GM19351 (cell line): ENCODE data around the gene FGD5.
"Not testable (repeated sequence)": the region's sequence is repeated elsewhere in the genome, so short reads cannot be mapped to it uniquely, and the experiment has no call there.

ENCODE experiments used
- ATAC-seq: cut with Tn5 transposase; IDR thresholded peaks from one replicate; pipeline ENCODE4 v1.9.1; 2021; ENCODE audit warnings: mild to moderate bottlenecking, moderate library complexity; ENCODE audit not compliant: unreplicated experiment

FGD5 gene

DNA sequence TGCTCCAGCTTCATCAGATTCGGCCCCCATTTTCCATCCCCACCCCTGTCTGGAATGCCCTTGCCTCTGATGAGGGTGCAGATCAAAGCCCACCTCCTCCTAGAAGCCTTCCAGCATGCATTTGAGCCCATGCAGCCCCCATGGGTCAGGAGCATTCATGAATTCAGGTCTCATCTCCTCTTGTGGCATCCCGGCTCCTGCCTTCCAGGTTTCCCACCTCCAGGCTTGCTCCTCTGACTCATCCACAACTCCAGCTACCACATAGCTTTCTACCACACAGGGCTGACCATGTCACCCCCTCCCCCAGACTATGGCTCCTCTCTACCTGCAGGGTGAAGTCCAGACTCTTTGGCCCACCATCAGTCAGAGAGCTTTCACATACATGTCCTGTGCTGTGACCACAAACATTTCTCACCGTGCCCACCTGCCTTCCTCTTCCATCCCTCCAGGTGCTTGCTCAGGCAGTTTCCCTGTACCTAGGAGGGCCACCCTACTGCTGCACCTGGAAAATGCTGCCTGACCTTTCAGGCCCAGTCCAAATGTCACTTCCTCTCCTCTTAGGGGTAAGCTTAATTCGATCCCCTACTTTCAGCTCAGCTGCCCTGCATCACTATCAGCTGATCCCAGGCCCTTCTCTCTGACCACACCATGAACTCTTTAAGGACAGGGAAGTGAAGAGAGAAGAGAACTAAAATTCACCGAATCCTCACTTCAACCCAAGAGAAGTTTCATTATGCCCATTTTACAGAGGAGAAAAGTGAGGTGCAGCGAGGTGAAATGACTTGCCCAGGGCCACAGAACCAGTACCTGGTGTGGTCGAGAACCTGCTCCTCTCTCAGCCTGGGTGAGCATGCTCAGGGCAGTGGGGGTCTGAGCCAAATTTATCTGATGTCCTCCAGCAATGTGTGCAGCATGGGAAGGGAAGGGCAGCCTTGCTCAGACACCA, 13.7 kb upstream of the FGD5 start:
- no peak for ATAC-seq

GRCh38 chr3:14805961-14806537, 12.7 kb upstream of the FGD5 start:
- no peak for ATAC-seq

GRCh38 chr3:14806641-14807263, 12.0 kb upstream of the FGD5 start:
- ATAC-seq, result no peak

DNA sequence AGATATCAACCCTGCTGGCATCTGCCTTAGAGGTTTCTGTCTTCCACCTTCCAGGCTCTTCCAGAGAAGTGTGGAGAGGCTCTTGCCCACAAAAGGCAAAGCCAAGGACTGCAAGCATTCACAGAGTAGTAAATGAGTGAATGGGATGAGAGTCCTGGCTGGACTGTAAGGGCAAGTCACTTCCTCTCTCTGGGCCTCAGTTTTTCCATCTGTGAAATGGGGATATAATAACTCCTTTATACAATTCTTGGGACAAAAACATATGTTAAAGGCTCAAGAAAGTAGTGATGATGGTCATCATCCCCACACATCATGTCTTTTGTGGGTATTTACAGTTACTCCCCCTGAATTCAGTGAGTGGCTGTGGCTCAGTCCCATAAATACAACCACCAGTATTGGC, 10.7 kb upstream of the FGD5 start:
- no peak for ATAC-seq

DNA sequence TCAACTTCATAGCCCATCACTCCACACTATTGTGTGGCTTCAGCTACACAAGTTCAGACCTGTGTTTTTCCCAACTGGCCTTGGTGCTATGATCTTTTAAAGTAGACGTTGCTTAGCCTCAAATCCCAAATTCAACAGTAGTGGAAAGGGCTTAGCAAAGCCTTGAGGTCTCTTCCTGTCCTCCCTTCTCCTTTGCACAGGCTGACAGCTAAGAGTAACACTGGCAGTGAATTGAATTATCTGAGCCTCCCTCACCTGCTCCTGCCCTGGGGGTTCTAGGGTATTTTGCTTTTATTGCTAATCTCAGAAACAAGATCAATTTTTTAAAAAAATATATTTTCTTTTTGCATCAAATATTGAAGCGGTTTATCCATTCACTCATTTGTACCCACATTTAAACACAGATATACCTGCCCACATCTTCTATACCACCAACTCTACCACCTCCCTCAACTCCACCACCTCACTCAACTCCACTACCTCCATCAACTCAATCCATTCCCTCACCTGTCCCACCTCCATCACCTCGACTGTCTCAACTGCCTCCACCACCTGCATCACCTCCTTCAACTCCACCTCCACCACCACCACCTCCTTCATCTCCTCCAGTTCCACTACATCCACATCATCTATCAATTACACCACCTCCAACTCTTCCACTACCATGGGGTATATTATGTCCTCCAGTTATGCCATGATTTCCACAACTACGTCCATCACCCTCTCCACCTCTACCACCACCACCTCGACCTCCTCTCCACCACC, 10.1 kb upstream of the FGD5 start:
- no peak for ATAC-seq

DNA sequence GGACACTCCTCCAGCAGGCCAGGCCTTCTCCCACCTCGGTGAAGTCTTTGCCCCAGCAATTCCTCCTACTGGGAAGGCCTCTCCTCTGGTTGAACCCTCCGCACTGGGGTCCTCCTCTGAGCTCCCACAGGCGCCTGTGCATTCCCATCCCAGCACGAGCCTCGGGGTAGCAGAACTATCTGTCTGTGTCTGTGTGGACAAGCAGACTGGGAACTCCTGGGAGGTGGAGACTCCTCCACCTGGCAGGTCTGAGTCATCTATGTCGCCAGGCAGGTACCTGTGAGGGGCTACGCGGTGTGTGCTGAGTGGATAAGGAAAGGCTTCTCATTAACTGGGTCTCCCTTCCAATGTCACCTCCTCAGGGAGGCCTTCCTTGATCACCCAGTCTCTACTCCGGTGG, 9.2 kb upstream of the FGD5 start:
- ATAC-seq, result not testable (repeated sequence)

DNA sequence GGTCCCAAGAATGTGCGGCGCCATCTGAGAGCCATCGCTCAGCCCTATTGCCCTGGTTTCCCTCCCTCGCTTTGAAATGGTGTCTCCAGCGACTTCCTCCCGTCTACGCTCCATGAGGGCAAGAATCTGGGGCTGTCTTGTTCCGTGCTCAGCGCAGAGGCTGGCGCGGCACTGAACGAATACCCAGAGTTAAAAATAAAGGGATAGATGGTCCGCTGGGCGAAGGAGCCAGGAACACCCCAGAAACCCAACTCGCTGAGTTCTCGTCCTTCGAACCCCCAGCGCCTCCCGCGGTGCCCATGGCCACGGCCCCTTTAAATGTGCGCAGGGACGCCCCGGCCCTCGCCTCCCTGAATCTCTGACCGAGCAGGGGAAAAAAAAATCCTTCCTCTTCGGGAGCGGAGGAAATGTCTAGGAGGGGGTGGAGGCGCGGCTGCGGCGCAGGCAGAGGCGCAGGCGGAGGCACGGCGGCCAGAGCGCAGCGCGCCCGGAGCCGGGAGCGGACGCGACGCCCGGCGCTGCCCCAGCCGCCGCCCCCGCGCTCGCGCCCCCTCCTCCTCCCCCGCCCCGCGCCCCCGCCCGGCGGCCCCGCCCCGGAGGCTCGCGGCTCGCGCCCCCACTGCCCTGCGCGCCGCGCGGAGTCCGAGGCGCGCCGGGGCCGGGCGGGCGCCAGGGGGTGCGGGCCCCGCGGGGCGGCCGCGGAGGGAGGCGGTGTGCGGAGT, 8.5 kb upstream of the FGD5 start:
- ATAC-seq, result no peak

- ATAC-seq, result no peak
These were observed 7.7 kb upstream of the FGD5 start for GRCh38 chr3:14810801-14811661.

DNA sequence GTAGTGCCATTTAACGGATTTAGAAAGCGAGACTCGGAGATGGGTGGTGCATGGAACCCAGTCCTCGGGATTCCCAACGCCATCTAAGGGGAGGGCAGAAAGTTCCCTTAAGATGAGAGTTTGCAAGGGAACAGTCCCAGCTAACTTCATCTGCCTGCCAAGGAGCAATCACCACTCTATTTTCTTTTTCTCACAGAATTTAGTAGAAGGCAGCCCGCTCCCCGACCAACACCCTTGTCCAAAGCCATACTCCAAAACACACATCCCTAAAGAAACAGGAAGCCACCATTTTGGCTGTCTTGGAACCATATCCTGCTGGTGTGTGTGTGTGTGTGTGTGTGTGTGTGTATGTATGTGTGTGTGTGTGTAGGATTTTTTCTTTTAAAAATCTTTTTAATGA, 7.1 kb upstream of the FGD5 start:
- ATAC-seq, result no peak

GRCh38 chr3:14812196-14812790, 6.5 kb upstream of the FGD5 start:
- no peak for ATAC-seq

GRCh38 chr3:14814411-14814871, 4.3 kb upstream of the FGD5 start:
- no peak for ATAC-seq

DNA sequence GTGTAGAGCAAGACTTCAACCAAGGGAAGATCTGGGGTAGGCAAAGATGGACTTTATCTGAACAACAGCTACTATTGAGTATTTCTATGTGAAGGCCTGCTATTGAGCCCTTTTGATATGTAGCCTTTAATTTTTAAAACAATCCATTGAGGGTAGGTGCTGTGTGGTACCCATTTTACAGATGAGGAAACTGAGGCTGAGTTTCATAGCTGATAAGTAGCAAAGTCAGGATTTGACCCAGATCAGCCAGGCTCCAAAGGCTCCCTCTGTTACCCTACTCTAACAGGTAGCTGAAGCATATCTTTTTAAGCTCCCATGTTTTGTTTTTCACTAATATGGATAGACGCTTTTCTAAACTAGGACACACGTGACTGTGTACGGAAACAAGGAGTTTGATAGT, 2.4 kb upstream of the FGD5 start:
- no peak for ATAC-seq

GRCh38 chr3:14819671-14820070, 909 bp downstream of the FGD5 start:
- no peak for ATAC-seq

- ATAC-seq, result no peak
These were observed 1.4 kb downstream of the FGD5 start for GRCh38 chr3:14820156-14820555.

- no peak for ATAC-seq
These were observed 2.4 kb downstream of the FGD5 start for GRCh38 chr3:14821151-14821550.

DNA sequence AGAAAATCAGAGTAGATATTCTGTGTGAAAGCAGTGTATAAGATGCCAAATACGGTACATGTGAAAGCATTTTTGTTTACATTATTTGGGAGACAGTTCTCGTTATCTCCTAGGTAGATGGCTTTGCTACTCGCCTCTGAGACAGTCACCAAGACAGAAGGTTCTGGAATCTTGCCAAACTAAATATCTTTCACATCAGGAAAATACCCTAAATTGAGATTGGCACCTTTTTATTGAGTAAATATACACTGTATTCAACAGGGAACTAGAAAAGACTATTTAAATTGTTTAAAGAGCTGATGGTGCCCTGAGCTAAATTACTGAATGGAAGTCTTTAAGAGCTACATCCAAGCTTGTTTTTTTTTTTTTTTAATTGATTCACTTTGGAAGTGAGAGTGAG, 3.4 kb downstream of the FGD5 start:
- no peak for ATAC-seq

- no peak for ATAC-seq
These were observed 4.1 kb downstream of the FGD5 start for GRCh38 chr3:14822670-14823390.

- no peak for ATAC-seq
These were observed 4.6 kb downstream of the FGD5 start for GRCh38 chr3:14823393-14823792.
